Measurements from ENCODE around the gene EPAS1. TPM values are rescaled to one million over a fixed set of nuclear protein-coding genes. Genes with fewer than 3 reads are reported as not detected.

Gene EPAS1
- total and polyA plus RNA-seq, 2 of the 13 experiments (the other 11 are each of a cell fraction or from before 2014, with no cell fraction given), result 47.1 to 182 TPM

DNA sequence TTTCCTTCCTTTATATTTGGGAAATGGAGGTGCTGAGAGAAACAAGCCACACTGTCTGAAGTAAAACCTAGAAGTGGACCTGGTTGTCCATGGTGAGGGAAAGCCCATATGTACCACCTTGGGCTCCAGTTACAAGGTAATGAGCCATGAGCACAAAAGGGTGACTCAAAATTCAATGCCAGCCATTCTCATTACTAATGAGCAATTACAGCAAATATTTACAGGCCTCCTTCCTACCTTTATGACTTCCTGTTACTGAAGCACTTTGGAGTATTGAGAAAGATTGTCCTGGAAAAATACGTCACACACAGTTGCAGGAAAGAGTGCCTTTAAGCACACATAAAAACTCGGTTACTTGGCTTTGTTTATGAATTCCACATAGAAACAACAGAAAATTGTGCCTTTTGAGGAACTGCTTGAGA is 9.1 kb downstream of the EPAS1 start (continued):
- 0 out of 2 replicates have a peak, but pooled peaks have one; percentile 35 for TF ChIP-seq ARNT2 (CRISPR knock-in tag; IDR thresholded peaks at IDR 0.05; ENCODE audit: low read depth)
- TF ChIP-seq ELF4 (CRISPR knock-in tag; IDR thresholded peaks at IDR 0.05; ENCODE audit: borderline replicate concordance), result peak; percentile 60; the same call in 1 of the 2 replicates
- peak; percentile 93 for TF ChIP-seq ZBTB21 (CRISPR knock-in tag; IDR thresholded peaks at IDR 0.05)
- peak; percentile 73 for TF ChIP-seq TCF7 (IDR thresholded peaks at IDR 0.05; ENCODE audit: low read depth)
- TF ChIP-seq, protein P1, sequence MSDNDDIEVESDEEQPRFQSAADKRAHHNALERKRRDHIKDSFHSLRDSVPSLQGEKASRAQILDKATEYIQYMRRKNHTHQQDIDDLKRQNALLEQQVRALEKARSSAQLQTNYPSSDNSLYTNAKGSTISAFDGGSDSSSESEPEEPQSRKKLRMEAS (IDR thresholded peaks at IDR 0.05), result peak; percentile 55
- TF ChIP-seq HOXA7 (CRISPR knock-in tag; IDR thresholded peaks at IDR 0.05), result no peak
- TF ChIP-seq, protein P2, sequence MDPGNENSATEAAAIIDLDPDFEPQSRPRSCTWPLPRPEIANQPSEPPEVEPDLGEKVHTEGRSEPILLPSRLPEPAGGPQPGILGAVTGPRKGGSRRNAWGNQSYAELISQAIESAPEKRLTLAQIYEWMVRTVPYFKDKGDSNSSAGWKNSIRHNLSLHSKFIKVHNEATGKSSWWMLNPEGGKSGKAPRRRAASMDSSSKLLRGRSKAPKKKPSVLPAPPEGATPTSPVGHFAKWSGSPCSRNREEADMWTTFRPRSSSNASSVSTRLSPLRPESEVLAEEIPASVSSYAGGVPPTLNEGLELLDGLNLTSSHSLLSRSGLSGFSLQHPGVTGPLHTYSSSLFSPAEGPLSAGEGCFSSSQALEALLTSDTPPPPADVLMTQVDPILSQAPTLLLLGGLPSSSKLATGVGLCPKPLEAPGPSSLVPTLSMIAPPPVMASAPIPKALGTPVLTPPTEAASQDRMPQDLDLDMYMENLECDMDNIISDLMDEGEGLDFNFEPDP (CRISPR knock-in tag; conservative IDR thresholded peaks at IDR 0.05), result 0 out of 2 replicates have a peak, but pooled peaks have one; percentile 54
- TF ChIP-seq, protein P3, sequence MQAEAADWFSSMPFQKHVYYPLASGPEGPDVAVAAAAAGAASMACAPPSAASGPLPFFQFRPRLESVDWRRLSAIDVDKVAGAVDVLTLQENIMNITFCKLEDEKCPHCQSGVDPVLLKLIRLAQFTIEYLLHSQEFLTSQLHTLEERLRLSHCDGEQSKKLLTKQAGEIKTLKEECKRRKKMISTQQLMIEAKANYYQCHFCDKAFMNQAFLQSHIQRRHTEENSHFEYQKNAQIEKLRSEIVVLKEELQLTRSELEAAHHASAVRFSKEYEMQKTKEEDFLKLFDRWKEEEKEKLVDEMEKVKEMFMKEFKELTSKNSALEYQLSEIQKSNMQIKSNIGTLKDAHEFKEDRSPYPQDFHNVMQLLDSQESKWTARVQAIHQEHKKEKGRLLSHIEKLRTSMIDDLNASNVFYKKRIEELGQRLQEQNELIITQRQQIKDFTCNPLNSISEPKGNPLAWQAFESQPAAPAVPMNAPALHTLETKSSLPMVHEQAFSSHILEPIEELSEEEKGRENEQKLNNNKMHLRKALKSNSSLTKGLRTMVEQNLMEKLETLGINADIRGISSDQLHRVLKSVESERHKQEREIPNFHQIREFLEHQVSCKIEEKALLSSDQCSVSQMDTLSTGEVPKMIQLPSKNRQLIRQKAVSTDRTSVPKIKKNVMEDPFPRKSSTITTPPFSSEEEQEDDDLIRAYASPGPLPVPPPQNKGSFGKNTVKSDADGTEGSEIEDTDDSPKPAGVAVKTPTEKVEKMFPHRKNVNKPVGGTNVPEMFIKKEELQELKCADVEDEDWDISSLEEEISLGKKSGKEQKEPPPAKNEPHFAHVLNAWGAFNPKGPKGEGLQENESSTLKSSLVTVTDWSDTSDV (CRISPR knock-in tag; IDR thresholded peaks at IDR 0.05), result no peak
- peak; percentile 97 for TF ChIP-seq BCL6 (CRISPR knock-in tag; IDR thresholded peaks at IDR 0.05)
- 0 out of 2 replicates have a peak, but pooled peaks have one; percentile 21 for TF ChIP-seq KMT2B (CRISPR knock-in tag; IDR thresholded peaks at IDR 0.05)
- peak; percentile 88 for TF ChIP-seq ZNF614 (CRISPR knock-in tag; IDR thresholded peaks at IDR 0.05; ENCODE audit: borderline replicate concordance)
- peak; percentile 90 for TF ChIP-seq HDAC2 (CRISPR knock-in tag; IDR thresholded peaks at IDR 0.05)
- TF ChIP-seq ZNF44 (CRISPR knock-in tag; IDR thresholded peaks at IDR 0.05), result no peak
- peak; percentile 23; the same call in 1 of the 2 replicates for TF ChIP-seq TAF1 (CRISPR knock-in tag; IDR thresholded peaks at IDR 0.05)
- peak; percentile 37 for TF ChIP-seq XRCC5 (optimal IDR thresholded peaks at IDR 0.05; ENCODE audit: low read length)
- TF ChIP-seq YEATS4 (CRISPR knock-in tag; IDR thresholded peaks at IDR 0.05; ENCODE audit: borderline replicate concordance), result no peak
- TF ChIP-seq, protein P4, sequence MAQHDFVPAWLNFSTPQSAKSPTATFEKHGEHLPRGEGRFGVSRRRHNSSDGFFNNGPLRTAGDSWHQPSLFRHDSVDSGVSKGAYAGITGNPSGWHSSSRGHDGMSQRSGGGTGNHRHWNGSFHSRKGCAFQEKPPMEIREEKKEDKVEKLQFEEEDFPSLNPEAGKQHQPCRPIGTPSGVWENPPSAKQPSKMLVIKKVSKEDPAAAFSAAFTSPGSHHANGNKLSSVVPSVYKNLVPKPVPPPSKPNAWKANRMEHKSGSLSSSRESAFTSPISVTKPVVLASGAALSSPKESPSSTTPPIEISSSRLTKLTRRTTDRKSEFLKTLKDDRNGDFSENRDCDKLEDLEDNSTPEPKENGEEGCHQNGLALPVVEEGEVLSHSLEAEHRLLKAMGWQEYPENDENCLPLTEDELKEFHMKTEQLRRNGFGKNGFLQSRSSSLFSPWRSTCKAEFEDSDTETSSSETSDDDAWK (CRISPR knock-in tag; IDR thresholded peaks at IDR 0.05), result no peak
- peak; percentile 54 for TF ChIP-seq ZNF652 (CRISPR knock-in tag; IDR thresholded peaks at IDR 0.05; ENCODE audit: borderline replicate concordance, low read depth)
- TF ChIP-seq YY1 (IDR thresholded peaks at IDR 0.05; ENCODE audit: insufficient read depth, insufficient replicate concordance, low read depth, low read length), result peak; percentile 6
- TF ChIP-seq, protein P5, sequence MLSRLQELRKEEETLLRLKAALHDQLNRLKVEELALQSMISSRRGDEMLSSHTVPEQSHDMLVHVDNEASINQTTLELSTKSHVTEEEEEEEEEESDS (CRISPR knock-in tag; IDR thresholded peaks at IDR 0.05; ENCODE audit: borderline replicate concordance), result peak; percentile 74; the same call in 1 of the 2 replicates
- TF ChIP-seq, protein P6, sequence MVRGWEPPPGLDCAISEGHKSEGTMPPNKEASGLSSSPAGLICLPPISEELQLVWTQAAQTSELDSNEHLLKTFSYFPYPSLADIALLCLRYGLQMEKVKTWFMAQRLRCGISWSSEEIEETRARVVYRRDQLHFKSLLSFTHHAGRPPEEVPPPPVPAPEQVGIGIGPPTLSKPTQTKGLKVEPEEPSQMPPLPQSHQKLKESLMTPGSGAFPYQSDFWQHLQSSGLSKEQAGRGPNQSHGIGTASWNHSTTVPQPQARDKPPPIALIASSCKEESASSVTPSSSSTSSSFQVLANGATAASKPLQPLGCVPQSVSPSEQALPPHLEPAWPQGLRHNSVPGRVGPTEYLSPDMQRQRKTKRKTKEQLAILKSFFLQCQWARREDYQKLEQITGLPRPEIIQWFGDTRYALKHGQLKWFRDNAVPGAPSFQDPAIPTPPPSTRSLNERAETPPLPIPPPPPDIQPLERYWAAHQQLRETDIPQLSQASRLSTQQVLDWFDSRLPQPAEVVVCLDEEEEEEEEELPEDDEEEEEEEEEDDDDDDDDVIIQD (CRISPR knock-in tag; IDR thresholded peaks at IDR 0.05; ENCODE audit: low read depth), result peak; percentile 94; the same call in 1 of the 2 replicates
- TF ChIP-seq ZNF451 (CRISPR knock-in tag; IDR thresholded peaks at IDR 0.05), result no peak
- peak; percentile 81 for TF ChIP-seq ELF1 (CRISPR knock-in tag; IDR thresholded peaks at IDR 0.05)
- 0 out of 2 replicates have a peak, but pooled peaks have one; percentile 14 for TF ChIP-seq ZNF354B (CRISPR knock-in tag; IDR thresholded peaks at IDR 0.05)
